Endodermal cell (in vitro differentiated cells): Measurements from ENCODE around the gene COPS7B. TPM values are rescaled to one million over a fixed set of nuclear protein-coding genes. Genes with fewer than 3 reads are reported as not detected.
"Not testable (repeated sequence)": the region's sequence is repeated elsewhere in the genome, so short reads cannot be mapped to it uniquely, and the experiment has no call there.

Experiments
- DNase-seq: peaks from one replicate; pipeline ENCODE4 v3.0.0-alpha.2; 2017
- H3K27ac ChIP-seq: 2 replicates; pipeline ENCODE4 v1.5.1; 2013; ENCODE audit warnings: mild to moderate bottlenecking, low read depth, low read length, moderate library complexity
- H3K27me3 ChIP-seq: 2 replicates; pipeline ENCODE4 v1.6.1; 2013; ENCODE audit warnings: mild to moderate bottlenecking, low read length, moderate library complexity; ENCODE audit not compliant: insufficient read depth, control insufficient read depth, poor library complexity, severe bottlenecking
- H3K36me3 ChIP-seq: 2 replicates; pipeline ENCODE4 v1.7.0; 2013; ENCODE audit warnings: mild to moderate bottlenecking, low read length, moderate library complexity; ENCODE audit not compliant: control insufficient read depth, insufficient read depth
- H3K4me1 ChIP-seq: one replicate; pipeline ENCODE4 v1.7.0; 2013; ENCODE audit warnings: low read length; ENCODE audit not compliant: control insufficient read depth, insufficient read depth
- H3K4me3 ChIP-seq: 2 replicates; pipeline ENCODE4 v1.5.1; 2013; ENCODE audit warnings: mild to moderate bottlenecking, low read length, moderate library complexity
- H3K9ac ChIP-seq: 2 replicates; pipeline ENCODE4 v1.6.1; 2013; ENCODE audit warnings: mild to moderate bottlenecking, low read length, moderate library complexity; ENCODE audit not compliant: poor library complexity, severe bottlenecking; ENCODE audit errors: extremely low read depth
- H3K9me3 ChIP-seq: 2 replicates; pipeline ENCODE4 v1.6.1; 2013; ENCODE audit warnings: mild to moderate bottlenecking, low read length, moderate library complexity; ENCODE audit not compliant: control insufficient read depth
- H3K27ac Mint-ChIP-seq: 2 replicates; pipeline ENCODE4 v1.8.0; 2020; ENCODE audit warnings: mixed read lengths
- H3K27me3 Mint-ChIP-seq: 2 replicates; pipeline ENCODE4 v1.8.0; 2021; ENCODE audit warnings: mild to moderate bottlenecking, mixed read lengths; ENCODE audit not compliant: insufficient read depth
- H3K36me3 Mint-ChIP-seq: 2 replicates; pipeline ENCODE4 v1.8.0; 2020; ENCODE audit warnings: low read depth, mixed read lengths
- H3K4me1 Mint-ChIP-seq: 2 replicates; pipeline ENCODE4 v1.8.0; 2020; ENCODE audit warnings: mixed read lengths
- H3K4me3 Mint-ChIP-seq: 2 replicates; pipeline ENCODE4 v1.8.0; 2020; ENCODE audit warnings: mild to moderate bottlenecking, moderate library complexity, mixed read lengths
- H3K9me3 Mint-ChIP-seq: 2 replicates; pipeline ENCODE4 v1.8.0; 2020; ENCODE audit warnings: mild to moderate bottlenecking, mixed read lengths
- CTCF ChIP-seq: fragments of 200-600 bp; sonication (generic); conservative IDR thresholded peaks from 2 replicates; pipeline ENCODE4 v1.5.0; 2021; ENCODE audit warnings: antibody characterized with exemption, mild to moderate bottlenecking
- WGBS, 2 experiments: methylation state at CpG; one replicate each; pipeline versions ENCODE4 v1.1.5 to v1.1.7; 2013; ENCODE audit warnings: missing lambda C conversion rate in 2 of 2, mixed read lengths in 1 of 2; ENCODE audit not compliant: insufficient coverage in 1 of 2, insufficient read length in 1 of 2; 5-methylcytosine and 5-hydroxymethylcytosine counted together
- total RNA-seq, 2 donors: library from RNA; stranded (reverse); fragmentation: NEBNext Ultra II Directional in 1 of 2; extraction: Animal tissue kit (Norgen Biotek cat#: 25700) in 1 of 2; gene quantifications; 2 replicates in 1 of 2; 3 replicates in 1 of 2; pipeline ENCODE4 v1.2.1, GENCODE V29; 2021

COPS7B gene
- total RNA-seq, 2 donors from 2014 or later, result 55.0 to 67.1 TPM

DNA sequence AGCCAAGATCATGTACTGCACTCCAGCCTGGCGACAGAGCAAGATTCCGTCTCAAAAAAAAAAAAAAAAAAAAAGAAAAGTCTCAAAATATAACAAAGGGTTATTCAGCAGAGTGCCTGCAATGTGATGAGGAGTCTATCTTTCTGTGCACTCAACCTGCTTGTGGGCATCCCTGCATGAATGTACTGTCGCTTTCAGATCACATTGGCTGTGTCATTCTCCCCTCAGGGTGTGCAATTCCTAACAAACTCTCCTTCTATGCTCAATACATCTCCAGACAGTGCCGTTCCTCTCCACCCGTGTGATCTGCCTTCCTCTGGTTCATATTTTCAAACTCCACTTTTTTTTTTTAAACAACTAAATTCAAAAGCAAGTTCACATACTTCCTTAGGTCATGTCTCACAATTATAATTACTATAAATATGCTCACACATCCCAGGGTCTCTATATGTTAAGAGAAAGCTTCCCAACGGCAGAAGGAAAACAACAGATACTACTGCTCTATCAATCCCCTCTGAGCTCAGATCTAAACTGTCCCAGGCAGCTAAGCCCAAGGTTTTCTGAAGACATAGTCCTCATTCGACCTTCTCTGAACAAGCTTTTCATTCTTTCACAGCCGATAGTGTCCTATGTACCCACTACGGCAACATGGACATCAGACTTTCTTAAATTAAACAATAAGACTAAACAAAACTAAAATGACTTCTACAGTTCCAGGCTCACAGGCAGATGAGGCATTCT, 42.7 kb upstream of the COPS7B start:
- H3K27ac ChIP-seq, result peak overlapping the region; percentile 70
- no peak for TF ChIP-seq CTCF
- no peaks in the 10 kb centered on the region for H3K27me3 Mint-ChIP-seq
- H3K9ac ChIP-seq, result no peak overlapping the region
- H3K4me1 Mint-ChIP-seq, result peaks cover 9% of the 10 kb centered on the region
- peak; percentile 2 for DNase-seq
- no peak overlapping the region for H3K4me3 ChIP-seq
- no peaks in the 10 kb centered on the region for H3K9me3 Mint-ChIP-seq
- WGBS, 2 experiments, result 91 to 95% methylated on average over 5 to 9 of the region's 9 CpGs
- H3K36me3 ChIP-seq, result no peaks in the 10 kb centered on the region
- H3K4me1 ChIP-seq, result no peaks in the 10 kb centered on the region
- H3K27ac Mint-ChIP-seq, result no peak overlapping the region
- peaks cover 5% of the 10 kb centered on the region for H3K36me3 Mint-ChIP-seq
- H3K27me3 ChIP-seq, result no peaks in the 10 kb centered on the region
- H3K4me3 Mint-ChIP-seq, result no peak overlapping the region
- no peaks in the 10 kb centered on the region for H3K9me3 ChIP-seq

DNA sequence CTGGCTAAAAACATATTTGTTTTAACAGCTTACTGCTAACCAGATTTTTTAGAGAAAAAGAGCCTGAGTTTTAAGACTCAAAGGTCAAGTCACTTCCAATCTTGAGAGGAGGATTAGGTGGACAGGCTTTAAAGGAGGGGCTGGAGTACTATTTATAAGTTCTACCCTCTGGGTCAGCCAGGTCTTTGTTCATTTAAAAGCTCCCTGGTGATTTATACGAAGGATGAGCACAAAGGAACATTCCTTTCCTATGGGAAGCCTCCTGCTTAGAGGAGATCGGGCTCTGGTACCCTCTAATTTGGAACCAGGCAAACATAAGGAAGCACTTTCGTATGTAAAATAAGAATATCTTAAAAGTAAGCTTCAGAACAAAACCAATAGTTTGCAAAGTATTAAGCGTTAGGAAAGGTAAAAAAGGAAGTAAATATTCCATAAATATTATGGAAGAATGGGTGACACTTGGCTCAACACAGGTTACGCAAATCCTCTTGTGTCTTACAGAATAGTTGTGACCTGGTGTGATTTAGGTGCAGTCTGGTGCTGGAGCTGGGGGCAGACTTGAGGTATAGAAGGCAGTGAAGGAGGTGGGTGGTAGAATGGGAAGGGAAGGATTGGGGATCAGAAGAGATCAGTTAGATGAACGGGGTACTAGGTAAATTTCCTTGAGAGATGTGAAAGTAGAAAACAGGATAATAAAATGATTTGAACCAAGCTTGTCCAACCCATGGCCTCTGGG, 40.8 kb upstream of the COPS7B start:
- Mint-ChIP-seq H3K36me3 (no peaks in the 10 kb centered on the region), H3K27me3 (no peaks in the 10 kb centered on the region), H3K27ac (no peak overlapping the region), H3K9me3 (no peaks in the 10 kb centered on the region), H3K4me3 (no peak overlapping the region), H3K4me1 (peaks cover 9% of the 10 kb centered on the region)
- Histone ChIP-seq H3K4me3 (no peak overlapping the region), H3K4me1 (no peaks in the 10 kb centered on the region), H3K27ac (no peak overlapping the region), H3K9me3 (no peaks in the 10 kb centered on the region), H3K9ac (no peak overlapping the region), H3K27me3 (no peaks in the 10 kb centered on the region), H3K36me3 (no peaks in the 10 kb centered on the region)
- DNase-seq, result no peak
- 58 to 75% methylated on average over 6 of the region's 6 CpGs for WGBS, 2 experiments
- TF ChIP-seq CTCF, result no peak

DNA sequence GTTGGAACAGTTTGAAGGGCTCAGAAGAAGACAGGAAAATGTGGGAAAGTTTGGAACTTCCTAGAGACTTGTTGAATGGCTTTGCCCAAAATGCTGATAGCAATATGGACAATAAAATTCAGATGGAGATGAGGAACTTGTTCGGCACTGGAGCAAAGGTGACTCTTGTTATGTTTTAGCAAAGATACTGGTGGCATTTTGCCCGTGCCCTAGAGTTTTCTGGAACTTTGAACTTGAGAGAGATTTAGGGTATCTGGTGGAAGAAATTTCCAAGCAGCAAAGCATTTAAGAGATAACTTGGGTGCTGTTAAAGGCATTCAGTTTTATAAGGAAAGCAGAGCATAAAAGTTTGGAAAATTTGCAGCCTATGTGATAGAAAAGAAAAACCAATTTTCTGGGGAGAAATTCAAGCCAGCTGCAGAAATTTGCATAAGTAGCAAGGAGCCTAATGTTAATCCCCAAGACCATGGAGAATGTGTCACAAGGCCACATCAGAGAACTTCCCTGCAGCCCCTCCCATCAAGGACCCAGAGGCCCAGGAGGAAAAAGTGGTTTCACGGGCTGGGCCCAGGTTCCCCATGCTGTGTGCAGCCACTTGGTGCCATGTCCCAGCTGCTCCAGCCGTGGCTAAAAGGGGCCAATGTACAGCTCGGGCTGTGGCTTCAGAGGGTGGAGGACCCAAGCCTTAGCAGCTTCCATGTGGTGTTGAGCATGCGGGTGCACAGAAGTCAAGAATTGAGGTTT, 37.9 kb upstream of the COPS7B start:
- H3K27ac Mint-ChIP-seq, DNase-seq, H3K4me3 ChIP-seq, H3K4me1 Mint-ChIP-seq, H3K4me1 ChIP-seq, H3K36me3 Mint-ChIP-seq, H3K9me3 Mint-ChIP-seq, H3K27me3 Mint-ChIP-seq, H3K36me3 ChIP-seq, H3K9me3 ChIP-seq, H3K27ac ChIP-seq, H3K27me3 ChIP-seq, H3K9ac ChIP-seq, H3K4me3 Mint-ChIP-seq: not testable (repeated sequence)
- 92 to 96% methylated on average over 5 to 6 of the region's 6 CpGs for WGBS, 2 experiments

DNA sequence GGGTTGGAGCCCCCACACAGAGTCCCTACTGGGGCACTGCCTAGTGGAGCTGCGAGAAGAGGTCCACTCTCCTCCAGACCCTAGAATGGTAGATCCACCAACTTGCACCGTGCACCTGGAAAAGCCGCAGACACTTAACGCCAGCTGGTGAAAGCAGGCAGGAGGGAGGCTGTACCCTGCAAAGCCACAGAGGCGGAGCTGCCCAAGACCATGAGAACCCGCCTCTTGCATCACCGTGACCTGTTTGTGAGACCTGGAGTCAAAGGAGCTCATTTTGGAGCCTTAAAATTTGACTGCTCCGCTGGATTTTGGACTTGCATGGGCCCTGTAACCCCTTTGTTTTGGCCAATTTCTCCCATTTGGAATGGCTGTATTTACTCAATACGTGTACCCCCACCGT, 37.2 kb upstream of the COPS7B start:
- peak; percentile 53 for DNase-seq
- not testable (repeated sequence) for H3K9me3 ChIP-seq, H3K4me3 Mint-ChIP-seq, H3K4me3 ChIP-seq, H3K27me3 Mint-ChIP-seq, H3K27ac ChIP-seq, H3K9me3 Mint-ChIP-seq, H3K36me3 ChIP-seq, H3K4me1 ChIP-seq, H3K36me3 Mint-ChIP-seq, H3K27ac Mint-ChIP-seq, H3K27me3 ChIP-seq, H3K9ac ChIP-seq, H3K4me1 Mint-ChIP-seq
- WGBS, 2 experiments, result 94 to 95% methylated on average over 10 of the region's 10 CpGs
